IMR-90 (cell line): ENCODE measurements around the gene VAV3. TPM values are rescaled to one million over a fixed set of nuclear protein-coding genes. Genes with fewer than 3 reads are reported as not detected.

Experiments used
- ATAC-seq: fragments of 200-7000 bp; cut with Tn5 transposase; 2 replicates; pipeline ENCODE4 v1.9.1; 2020; ENCODE audit warnings: low read depth, mild to moderate bottlenecking, moderate library complexity
- BruUV-seq: library from RNA; stranded (reverse); fragments of 400-500 nt; replicated peaks from 2 replicates; lab custom pipeline; 2021; lab: Mats Ljungman, UMichigan
- CTCF ChIA-PET: fragments of 300-600 bp; formaldehyde crosslinking; extraction: SDS; loops from one replicate; lab custom pipeline; 2021; ENCODE audit warnings: antibody characterized with exemption; lab: Yijun Ruan, JAX
- POLR2A ChIA-PET: fragments of 300-600 bp; sonication (Branson Sonifier 250); formaldehyde crosslinking; loops from one replicate; lab custom pipeline; 2022; ENCODE audit warnings: antibody characterized with exemption; ENCODE audit not compliant: unreplicated experiment; lab: Charles Lee
- DNase-seq: peaks from one replicate; pipeline ENCODE4 v3.0.0; 2013
- H2AFZ ChIP-seq: replicated peaks from 2 replicates; pipeline ENCODE3; 2013; ENCODE audit warnings: low read length, mild to moderate bottlenecking; ENCODE audit not compliant: poor library complexity
- H2AK5ac ChIP-seq: 2 replicates; pipeline ENCODE4 v1.6.1; 2013; ENCODE audit warnings: low read depth, low read length, inconsistent platforms
- H2AK9ac ChIP-seq: replicated peaks from 2 replicates; pipeline ENCODE3; 2013; ENCODE audit warnings: mild to moderate bottlenecking, low read depth, low read length, moderate library complexity; ENCODE audit not compliant: poor library complexity
- H2BK120ac ChIP-seq: 2 replicates; pipeline ENCODE4 v1.6.1; 2013; ENCODE audit warnings: low read depth, low read length, inconsistent platforms
- H2BK15ac ChIP-seq: 3 replicates; pipeline ENCODE4 v1.6.1; 2013; ENCODE audit warnings: low read depth, low read length, inconsistent platforms
- H2BK20ac ChIP-seq: 2 replicates; pipeline ENCODE4 v1.6.1; 2013; ENCODE audit warnings: low read depth, mild to moderate bottlenecking, inconsistent platforms, low read length, moderate library complexity
- H2BK5ac ChIP-seq: 2 replicates; pipeline ENCODE4 v1.6.1; 2013; ENCODE audit warnings: mild to moderate bottlenecking, low read depth, low read length, inconsistent platforms; ENCODE audit not compliant: poor library complexity, severe bottlenecking
- H3K14ac ChIP-seq: replicated peaks from 2 replicates; pipeline ENCODE4 v1.6.1; 2013; ENCODE audit warnings: low read depth, low read length, inconsistent platforms
- H3K18ac ChIP-seq: 2 replicates; pipeline ENCODE4 v1.6.1; 2013; ENCODE audit warnings: low read depth, low read length, control low read depth
- H3K23ac ChIP-seq: 2 replicates; pipeline ENCODE4 v1.6.1; 2013; ENCODE audit warnings: low read depth, low read length, inconsistent platforms
- H3K27ac ChIP-seq: 2 replicates; pipeline ENCODE4 v1.5.1; 2013; ENCODE audit warnings: mild to moderate bottlenecking, control low read depth, low read length; ENCODE audit not compliant: insufficient read depth
- H3K27me3 ChIP-seq: 2 replicates; pipeline ENCODE4 v1.6.1; 2013; ENCODE audit warnings: low read length; ENCODE audit not compliant: control insufficient read depth, insufficient read depth
- H3K36me3 ChIP-seq: 2 replicates; pipeline ENCODE4 v1.6.1; 2013; ENCODE audit warnings: low read length, mixed read lengths; ENCODE audit not compliant: control insufficient read depth, insufficient read depth
- H3K4ac ChIP-seq: 2 replicates; pipeline ENCODE4 v1.6.1; 2013; ENCODE audit warnings: low read depth, low read length, inconsistent platforms
- H3K4me1 ChIP-seq: 2 replicates; pipeline ENCODE4 v1.6.1; 2013; ENCODE audit warnings: low read length, mixed read lengths; ENCODE audit not compliant: control insufficient read depth, insufficient read depth
- H3K4me2 ChIP-seq: 2 replicates; pipeline ENCODE4 v1.6.1; 2013; ENCODE audit warnings: low read depth, mild to moderate bottlenecking, control low read depth, low read length, moderate library complexity
- H3K4me3 ChIP-seq: 2 replicates; pipeline ENCODE4 v1.5.1; 2013; ENCODE audit warnings: low read depth, mild to moderate bottlenecking, control low read depth, low read length, moderate library complexity; ENCODE audit not compliant: insufficient read depth
- H3K56ac ChIP-seq: 2 replicates; pipeline ENCODE4 v1.6.1; 2013; ENCODE audit warnings: low read length, inconsistent platforms; ENCODE audit not compliant: insufficient read depth; ENCODE audit errors: extremely low read depth
- H3K79me1 ChIP-seq, 2 experiments: 2 replicates each; pipeline ENCODE4 v1.6.1; 2013; ENCODE audit warnings: low read length in 2 of 2, inconsistent platforms in 1 of 2, low read depth in 1 of 2
- H3K9ac ChIP-seq: 2 replicates; pipeline ENCODE4 v1.6.1; 2013; ENCODE audit warnings: low read depth, low read length, control low read depth
- H3K9me1 ChIP-seq: 2 replicates; pipeline ENCODE4 v1.6.1; 2013; ENCODE audit warnings: low read length, inconsistent platforms; ENCODE audit not compliant: insufficient read depth
- H3K9me3 ChIP-seq: 2 replicates; pipeline ENCODE4 v1.6.1; 2013; ENCODE audit warnings: low read length; ENCODE audit not compliant: control insufficient read depth, insufficient read depth
- H4K20me1 ChIP-seq: 2 replicates; pipeline ENCODE4 v1.6.1; 2013; ENCODE audit warnings: low read length, inconsistent platforms; ENCODE audit not compliant: insufficient read depth
- H4K5ac ChIP-seq: 2 replicates; pipeline ENCODE4 v1.6.1; 2013; ENCODE audit warnings: mild to moderate bottlenecking, low read depth, low read length, control low read depth
- H4K8ac ChIP-seq, 2 experiments: 2 replicates each; pipeline ENCODE4 v1.6.1; 2013; ENCODE audit warnings: low read depth in 2 of 2, low read length in 2 of 2, control low read depth in 1 of 2, inconsistent platforms in 1 of 2
- H4K91ac ChIP-seq: 2 replicates; pipeline ENCODE4 v1.6.1; 2013; ENCODE audit warnings: low read depth, low read length, inconsistent platforms; ENCODE audit not compliant: insufficient read depth
- BHLHE40 ChIP-seq: fragments of 150-350 bp; IDR thresholded peaks from 2 replicates; pipeline ENCODE4 v1.6.1; 2016; ENCODE audit warnings: mild to moderate bottlenecking, low read depth, low read length
- CEBPB ChIP-seq: IDR thresholded peaks from 2 replicates; pipeline ENCODE4 v1.6.1; 2012; ENCODE audit warnings: low read depth, low read length, improper control_type of control experiment
- CHD1 ChIP-seq: IDR thresholded peaks from 2 replicates; pipeline ENCODE4 v1.6.1; 2012; ENCODE audit warnings: low read depth, low read length, improper control_type of control experiment
- CTCF ChIP-seq: conservative IDR thresholded peaks from 2 replicates; pipeline ENCODE4 v1.5.1; 2012; ENCODE audit warnings: mild to moderate bottlenecking, low read depth, low read length, improper control_type of control experiment
- FOS ChIP-seq: fragments of 150-350 bp; IDR thresholded peaks from 2 replicates; pipeline ENCODE4 v1.6.1; 2016; ENCODE audit warnings: low read depth, low read length
- MAFK ChIP-seq: IDR thresholded peaks from 2 replicates; pipeline ENCODE4 v1.6.1; 2012; ENCODE audit warnings: low read depth, low read length, improper control_type of control experiment
- MAZ ChIP-seq: IDR thresholded peaks from 2 replicates; pipeline ENCODE4 v1.6.1; 2012; ENCODE audit warnings: low read depth, mild to moderate bottlenecking, low read length, improper control_type of control experiment, moderate library complexity, borderline replicate concordance
- MXI1 ChIP-seq: IDR thresholded peaks from 2 replicates; pipeline ENCODE4 v1.6.1; 2012; ENCODE audit warnings: low read depth, mild to moderate bottlenecking, low read length, moderate library complexity, borderline replicate concordance
- NFE2L2 ChIP-seq: fragments of 150-350 bp; IDR thresholded peaks from 2 replicates; pipeline ENCODE4 v1.6.1; 2016; ENCODE audit warnings: low read depth, mild to moderate bottlenecking, low read length
- POLR2A ChIP-seq: IDR thresholded peaks from 2 replicates; pipeline ENCODE4 v1.6.1; 2012; ENCODE audit warnings: mild to moderate bottlenecking, low read depth, low read length
- RAD21 ChIP-seq: IDR thresholded peaks from 2 replicates; pipeline ENCODE4 v1.6.1; 2012; ENCODE audit warnings: low read length, improper control_type of control experiment
- RCOR1 ChIP-seq: IDR thresholded peaks from 2 replicates; pipeline ENCODE4 v1.6.1; 2012; ENCODE audit warnings: mild to moderate bottlenecking, low read length, improper control_type of control experiment; ENCODE audit not compliant: insufficient replicate concordance
- RFX5 ChIP-seq: IDR thresholded peaks from 2 replicates; pipeline ENCODE4 v1.8.0; 2012; ENCODE audit warnings: low read depth, mild to moderate bottlenecking, low read length, moderate library complexity
- SMC3 ChIP-seq: fragments of 150-350 bp; IDR thresholded peaks from 2 replicates; pipeline ENCODE4 v1.6.1; 2016; ENCODE audit warnings: low read depth, mild to moderate bottlenecking, antibody characterized with exemption, low read length, moderate library complexity
- WGBS, 2 experiments: methylation state at CpG; one replicate each; pipeline versions ENCODE4 v1.1.5 to v1.1.7; 2013; ENCODE audit warnings: missing lambda C conversion rate in 2 of 2; ENCODE audit not compliant: insufficient read length in 1 of 2; ENCODE audit errors: extremely low coverage in 2 of 2; 5-methylcytosine and 5-hydroxymethylcytosine counted together
- dilution Hi-C: fragments of 300-500 bp; cut with HindIII; formaldehyde crosslinking; loops from one replicate; pipeline ENCODE4 v1.14.3; 2018; ENCODE audit warnings: low sequenced_read_pairs; ENCODE audit not compliant: unreplicated experiment
- in situ Hi-C: fragments of 300-500 bp; cut with MboI; formaldehyde crosslinking; loops from 3 replicates; pipeline ENCODE4 v1.14.3; 2019; ENCODE audit warnings: low sequenced_read_pairs, inconsistent platforms, mixed read lengths
- intact Hi-C: fragments of 100-400 bp; cut with micrococcal nuclease; formaldehyde crosslinking; loops from 2 replicates; pipeline ENCODE4 v1.10.0; 2022
- polyA plus RNA-seq, 3 experiments: library from polyadenylated mRNA; depleted of rRNA; stranded (reverse); fragments of >200 nt; gene quantifications; 2 replicates each; pipeline ENCODE4 v1.2.3, GENCODE V29; 2012; ENCODE audit warnings: low replicate concordance in 1 of 3
- total RNA-seq: library from RNA; depleted of rRNA; stranded (reverse); fragments of >200 nt; gene quantifications from 2 replicates; pipeline ENCODE4 v1.2.3, GENCODE V29; 2012
- TF ChIP-seq, protein P1 (sequence below): fragments of 150-350 bp; IDR thresholded peaks from 2 replicates; pipeline ENCODE4 v1.6.1; 2017; ENCODE audit warnings: mild to moderate bottlenecking, antibody characterized with exemption, low read length, low read depth
- TF ChIP-seq, protein P2 (sequence below): fragments of 150-350 bp; IDR thresholded peaks from 2 replicates; pipeline ENCODE4 v1.6.1; 2016; ENCODE audit warnings: low read depth, mild to moderate bottlenecking, low read length, moderate library complexity, borderline replicate concordance

The VAV3 gene
- total and polyA plus RNA-seq, 2 of the 4 experiments (the other 2 are of a cell fraction), result 0.12 to 0.18 TPM

DNA sequence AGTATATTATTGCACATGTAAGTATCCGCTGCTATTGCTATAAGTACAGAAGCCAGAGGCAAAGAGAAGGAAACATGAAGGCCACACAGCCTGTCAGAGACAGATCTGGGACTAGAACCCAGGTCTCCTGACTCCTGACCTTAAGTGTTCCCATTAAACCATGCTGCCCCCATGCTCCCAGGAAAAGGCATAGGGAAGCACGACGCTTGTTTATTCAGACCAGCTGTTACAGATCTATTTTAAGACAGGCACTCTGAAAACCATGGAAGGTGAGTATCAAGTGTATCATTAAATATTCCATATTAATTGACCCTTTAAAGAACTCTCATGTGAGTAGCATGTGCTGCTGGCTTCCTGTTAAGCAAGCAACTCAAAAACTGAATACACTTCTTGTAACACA is 11.4 kb downstream of the VAV3 start:
- Histone ChIP-seq H3K9me1 (no peaks in the 10 kb centered on the region), H3K18ac (no peak overlapping the region), H3K4me1 (no peaks in the 10 kb centered on the region), H2AK5ac (no peak overlapping the region), H2BK5ac (no peak overlapping the region), H2BK20ac (no peak overlapping the region), H4K5ac (no peak overlapping the region), H3K79me1 (no peaks in the 10 kb centered on the region), H4K20me1 (no peaks in the 10 kb centered on the region), H3K36me3 (no peaks in the 10 kb centered on the region), H4K8ac (no peak overlapping the region), H3K27ac (no peak overlapping the region), H3K4me3 (no peak overlapping the region), H3K56ac (no peak overlapping the region), H4K91ac (no peak overlapping the region), H2AK9ac (no peak overlapping the region), H3K4me2 (no peak overlapping the region), H3K9me3 (no peaks in the 10 kb centered on the region), H3K4ac (no peak overlapping the region), H3K27me3 (no peaks in the 10 kb centered on the region; the same call in 1 of the 2 replicates), H3K9ac (no peak overlapping the region), H2BK120ac (no peak overlapping the region), H2BK15ac (no peak overlapping the region), H3K23ac (no peak overlapping the region), H3K14ac (no peak overlapping the region), H2AFZ (no peak overlapping the region)
- in situ Hi-C loops, result no loop called here
- CTCF ChIA-PET, result no interaction called here
- TF ChIP-seq, protein P1, sequence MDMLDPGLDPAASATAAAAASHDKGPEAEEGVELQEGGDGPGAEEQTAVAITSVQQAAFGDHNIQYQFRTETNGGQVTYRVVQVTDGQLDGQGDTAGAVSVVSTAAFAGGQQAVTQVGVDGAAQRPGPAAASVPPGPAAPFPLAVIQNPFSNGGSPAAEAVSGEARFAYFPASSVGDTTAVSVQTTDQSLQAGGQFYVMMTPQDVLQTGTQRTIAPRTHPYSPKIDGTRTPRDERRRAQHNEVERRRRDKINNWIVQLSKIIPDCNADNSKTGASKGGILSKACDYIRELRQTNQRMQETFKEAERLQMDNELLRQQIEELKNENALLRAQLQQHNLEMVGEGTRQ, result no peak
- TF ChIP-seq MAFK, result no peak
- no peak for TF ChIP-seq POLR2A
- TF ChIP-seq MAZ, result no peak
- TF ChIP-seq SMC3, result no peak
- no peak for TF ChIP-seq NFE2L2
- TF ChIP-seq BHLHE40, result no peak
- no peak for TF ChIP-seq CTCF
- no peak for TF ChIP-seq CEBPB
- TF ChIP-seq RCOR1, result no peak
- TF ChIP-seq, protein P2, sequence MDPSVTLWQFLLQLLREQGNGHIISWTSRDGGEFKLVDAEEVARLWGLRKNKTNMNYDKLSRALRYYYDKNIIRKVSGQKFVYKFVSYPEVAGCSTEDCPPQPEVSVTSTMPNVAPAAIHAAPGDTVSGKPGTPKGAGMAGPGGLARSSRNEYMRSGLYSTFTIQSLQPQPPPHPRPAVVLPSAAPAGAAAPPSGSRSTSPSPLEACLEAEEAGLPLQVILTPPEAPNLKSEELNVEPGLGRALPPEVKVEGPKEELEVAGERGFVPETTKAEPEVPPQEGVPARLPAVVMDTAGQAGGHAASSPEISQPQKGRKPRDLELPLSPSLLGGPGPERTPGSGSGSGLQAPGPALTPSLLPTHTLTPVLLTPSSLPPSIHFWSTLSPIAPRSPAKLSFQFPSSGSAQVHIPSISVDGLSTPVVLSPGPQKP, result no peak
- no peak for TF ChIP-seq MXI1
- TF ChIP-seq CHD1, result no peak
- no peak for TF ChIP-seq FOS
- no peak for TF ChIP-seq RAD21
- no peak for TF ChIP-seq RFX5
- no CpG with 5 or more reads among the region's 3 CpGs for WGBS, 2 experiments
- DNase-seq (no peak), ATAC-seq (no peak)
- POLR2A ChIA-PET, result no interaction called here
- dilution Hi-C loops, result no loop called here
- BruUV-seq, result no TSS peak
- intact Hi-C loops, result no loop called here
